Small intestine (tissue), 7 donors: ENCODE results near the gene PLPP4. TPM values are rescaled to one million over a fixed set of nuclear protein-coding genes. Genes with fewer than 3 reads are reported as not detected.

ENCODE experiments used
- DNase-seq, 2 donors: peaks; one replicate each; pipeline versions ENCODE4 v3.0.0 to v3.0.0-alpha.2; 2013
- FAIRE-seq: peaks from 2 replicates; lab custom pipeline; 2012; peaks lifted over from hg19 to GRCh38; lab: Jason Lieb, UNC
- H3K27ac ChIP-seq, 3 donors: one replicate each; pipeline ENCODE4 v1.5.1; 2013; ENCODE audit warnings: low read length in 2 of 3, mild to moderate bottlenecking in 2 of 3, control low read depth in 1 of 3, inconsistent platforms in 1 of 3, low read depth in 1 of 3, moderate library complexity in 1 of 3
- H3K27me3 ChIP-seq, 3 donors: one replicate each; pipeline ENCODE4 v1.6.1; 2013; ENCODE audit warnings: low read length in 3 of 3, inconsistent platforms in 1 of 3; ENCODE audit not compliant: control insufficient read depth in 3 of 3, insufficient read depth in 3 of 3
- H3K36me3 ChIP-seq, 3 donors: one replicate each; pipeline ENCODE4 v1.6.1; 2013; ENCODE audit warnings: low read length in 3 of 3, inconsistent platforms in 1 of 3, low read depth in 1 of 3, mild to moderate bottlenecking in 1 of 3, moderate library complexity in 1 of 3; ENCODE audit not compliant: control insufficient read depth in 3 of 3, insufficient read depth in 2 of 3
- H3K4me1 ChIP-seq, 3 donors: one replicate each; pipeline ENCODE4 v1.6.1; 2013; ENCODE audit warnings: low read length in 2 of 3, inconsistent platforms in 1 of 3, low read depth in 1 of 3, mild to moderate bottlenecking in 1 of 3, moderate library complexity in 1 of 3; ENCODE audit not compliant: control insufficient read depth in 3 of 3, insufficient read depth in 2 of 3
- H3K4me3 ChIP-seq, 3 donors: one replicate each; pipeline ENCODE4 v1.5.1; 2013; ENCODE audit warnings: low read length in 3 of 3, control low read depth in 1 of 3, inconsistent platforms in 1 of 3, low read depth in 1 of 3, mild to moderate bottlenecking in 1 of 3, moderate library complexity in 1 of 3
- H3K9me3 ChIP-seq, 2 donors: one replicate each; pipeline ENCODE4 v1.6.1; 2013; ENCODE audit warnings: low read depth in 1 of 2, low read length in 1 of 2; ENCODE audit not compliant: control insufficient read depth in 2 of 2, insufficient read depth in 1 of 2
- WGBS, 3 donors: extraction: QIAGEN DNeasy Blood & Tissue Kit; methylation state at CpG; one replicate each; pipeline ENCODE4 v1.1.7; 2013; 5-methylcytosine and 5-hydroxymethylcytosine counted together
- polyA plus RNA-seq, 4 donors: library from polyadenylated mRNA; stranded (reverse) in 3 of 4; unstranded in 1 of 4; fragments of 200-250 nt in 3 of 4; fragments of 120-200 nt in 1 of 4; gene quantifications; one replicate each; pipeline versions ENCODE4 v1.2.1 to v1.2.3, GENCODE V29; 2013
- donor health status: healthy with polysubstance abuse.
- donor health status: control.
- donor health status: control.
- donor health status: Bipolar disorder and iron deficiency.
- donor health status: healthy.

The PLPP4 gene
- polyA plus RNA-seq, 4 donors = 0.60 TPM; not detected in 3

- H3K27me3 ChIP-seq = peaks cover 0 to 2% (median 0%) of the 10 kb centered on the region in 3 donors
- no peak for FAIRE-seq
- 93 to 95% (median 95%) methylated on average over 2 of the region's 2 CpGs for WGBS, 3 donors
- no peak overlapping the region for H3K4me3 ChIP-seq
- H3K4me1 ChIP-seq = no peaks in the 10 kb centered on the region
- no peak for DNase-seq
- no peaks in the 10 kb centered on the region for H3K36me3 ChIP-seq
- H3K27ac ChIP-seq = no peak overlapping the region
- no peaks in the 10 kb centered on the region for H3K9me3 ChIP-seq
Measured at GRCh38 chr10:120543291-120543690, 86.3 kb downstream of the PLPP4 start.

GRCh38 chr10:120548210-120548609 is 91.2 kb downstream of the PLPP4 start:
- 79 to 87% (median 80%) methylated on average over 4 of the region's 4 CpGs for WGBS, 3 donors
- Histone ChIP-seq H3K9me3 (peaks cover 0 to 2% of the 10 kb centered on the region in 2 donors), H3K27me3 (peaks cover 0 to 2% (median 0%) of the 10 kb centered on the region in 3 donors), H3K36me3 (no peaks in the 10 kb centered on the region), H3K27ac (no peak overlapping the region), H3K4me3 (no peak overlapping the region), H3K4me1 (no peaks in the 10 kb centered on the region)
- no peak for DNase-seq
- no peak for FAIRE-seq

DNA sequence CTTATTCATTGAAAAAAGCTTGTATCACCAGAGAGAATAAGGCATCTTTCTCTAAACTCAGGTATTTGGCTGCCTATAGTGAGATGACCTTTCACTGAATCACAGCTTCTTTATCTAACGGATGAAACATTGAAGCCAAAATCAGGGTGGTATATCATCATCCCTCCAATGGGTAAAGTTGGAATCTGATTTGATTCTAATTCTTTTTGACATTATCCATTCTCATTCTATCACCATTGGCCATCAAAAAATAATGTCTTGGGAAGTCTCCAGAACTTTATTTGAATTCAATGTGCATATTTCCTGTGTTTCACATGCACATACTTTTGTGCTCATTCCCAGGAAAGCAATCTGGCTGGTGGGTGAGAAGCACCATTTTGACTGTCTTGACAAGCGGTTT is 95.2 kb downstream of the PLPP4 start:
- 53 to 70% (median 63%) methylated on average over 2 of the region's 2 CpGs for WGBS, 3 donors
- no peak for FAIRE-seq

GRCh38 chr10:120553911-120554310 is 96.9 kb downstream of the PLPP4 start:
- FAIRE-seq = no peak
- WGBS, 3 donors = 75 to 91% (median 82%) methylated on average over 2 of the region's 2 CpGs

More for the DNA sequence above, 95.2 kb downstream of the PLPP4 start:
- no peak for DNase-seq
- Histone ChIP-seq H3K36me3 (no peaks in the 10 kb centered on the region), H3K27ac (no peak overlapping the region), H3K27me3 (no peaks in the 10 kb centered on the region), H3K4me3 (no peak overlapping the region), H3K9me3 (peaks cover 0 to 11% of the 10 kb centered on the region in 2 donors), H3K4me1 (no peaks in the 10 kb centered on the region)

DNA sequence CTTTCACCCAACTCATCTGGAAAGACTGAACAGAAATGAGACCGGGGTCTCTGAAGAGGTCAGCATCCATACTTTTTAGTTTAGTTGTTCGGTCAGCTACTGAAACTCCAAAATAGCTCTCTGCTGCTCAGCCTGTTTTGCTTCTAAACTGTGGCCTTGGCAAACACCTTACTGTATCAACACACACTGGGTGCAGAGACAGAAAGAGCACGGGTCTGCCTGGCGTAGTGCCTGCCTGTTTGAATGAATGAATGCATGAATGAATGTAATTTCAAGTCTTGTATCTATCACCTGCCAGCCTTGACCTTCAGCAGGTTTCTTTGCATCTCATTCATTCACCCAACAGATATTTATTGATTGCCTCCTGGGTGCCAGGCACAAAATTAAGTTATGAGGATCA is 98.4 kb downstream of the PLPP4 start:
- FAIRE-seq = no peak

More at GRCh38 chr10:120553911-120554310, 96.9 kb downstream of the PLPP4 start:
- no peaks in the 10 kb centered on the region for H3K27me3 ChIP-seq
- H3K9me3 ChIP-seq = peaks cover 0 to 11% of the 10 kb centered on the region in 2 donors
- H3K36me3 ChIP-seq = no peaks in the 10 kb centered on the region
- H3K4me1 ChIP-seq = no peaks in the 10 kb centered on the region
- DNase-seq = no peak
- no peak overlapping the region for H3K27ac ChIP-seq
- H3K4me3 ChIP-seq = no peak overlapping the region

GRCh38 chr10:120555842-120556532 is 99.0 kb downstream of the PLPP4 start:
- FAIRE-seq = no peak
- Histone ChIP-seq H3K9me3 (peaks cover 0 to 11% of the 10 kb centered on the region in 2 donors), H3K36me3 (no peaks in the 10 kb centered on the region), H3K4me3 (no peak overlapping the region), H3K4me1 (no peaks in the 10 kb centered on the region), H3K27me3 (peaks cover 0 to 1% (median 0%) of the 10 kb centered on the region in 3 donors), H3K27ac (no peak overlapping the region)
- WGBS, 3 donors = 28 to 40% (median 30%) methylated on average over 2 of the region's 2 CpGs
- DNase-seq = no peak

More for the DNA sequence above, 98.4 kb downstream of the PLPP4 start:
- Histone ChIP-seq H3K27ac (no peak overlapping the region), H3K4me1 (no peaks in the 10 kb centered on the region), H3K36me3 (no peaks in the 10 kb centered on the region), H3K4me3 (no peak overlapping the region), H3K9me3 (peaks cover 0 to 11% of the 10 kb centered on the region in 2 donors), H3K27me3 (peaks cover 0 to 1% (median 0%) of the 10 kb centered on the region in 3 donors)
- WGBS, 3 donors = 63 to 80% (median 70%) methylated on average over 4 of the region's 4 CpGs
- DNase-seq = no peak

DNA sequence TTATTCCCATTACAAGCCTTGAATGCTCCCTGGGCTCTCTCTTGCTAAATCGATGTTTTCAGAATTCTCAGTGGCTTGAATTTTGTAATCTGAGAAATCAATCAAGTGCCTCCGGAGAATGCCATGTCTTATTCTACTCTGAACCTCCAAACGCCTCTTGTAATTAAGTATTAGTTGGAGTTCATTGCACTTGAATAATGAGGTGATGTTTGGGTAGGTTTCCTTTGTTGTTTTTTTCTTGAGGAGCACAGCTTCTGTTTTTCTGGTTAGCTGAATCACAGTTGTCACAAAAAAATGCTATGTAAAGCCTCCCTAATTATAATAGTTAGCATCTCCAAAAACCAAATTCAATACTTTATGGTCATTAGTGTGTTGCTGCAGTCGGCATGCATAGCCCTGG is 100.3 kb downstream of the PLPP4 start:
- FAIRE-seq = no peak
- WGBS, 3 donors = 62 to 69% (median 65%) methylated on average over 4 of the region's 4 CpGs
- H3K4me3 ChIP-seq = no peak overlapping the region

DNA sequence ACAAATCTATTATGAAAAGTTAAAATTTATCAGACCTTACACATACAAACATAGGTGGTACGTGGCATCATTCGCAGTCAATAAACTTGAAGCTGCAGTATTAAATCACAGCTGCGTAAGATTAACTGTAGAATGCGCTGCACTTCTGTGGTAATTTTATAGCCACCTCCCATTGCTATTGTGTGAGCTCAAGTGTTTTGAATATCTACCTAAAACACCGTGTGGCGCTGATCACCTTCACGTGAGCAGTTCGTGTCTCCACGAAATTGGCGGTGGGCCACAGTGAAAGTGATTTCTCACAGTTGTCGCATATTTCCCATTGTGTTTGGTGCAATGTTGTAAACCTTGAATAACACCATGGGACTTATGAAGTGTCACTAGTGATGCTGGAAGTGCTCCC is 102.8 kb downstream of the PLPP4 start:
- Histone ChIP-seq H3K4me3 (no peak overlapping the region), H3K36me3 (no peaks in the 10 kb centered on the region), H3K27ac (no peak overlapping the region), H3K9me3 (peaks cover 0 to under 1% of the 10 kb centered on the region in 2 donors), H3K27me3 (peaks cover 0 to 1% (median 0%) of the 10 kb centered on the region in 3 donors), H3K4me1 (no peaks in the 10 kb centered on the region)
- 88 to 93% (median 89%) methylated on average over 11 of the region's 11 CpGs for WGBS, 3 donors
- no peak for DNase-seq
- FAIRE-seq = no peak

More for the DNA sequence above, 100.3 kb downstream of the PLPP4 start:
- no peak overlapping the region for H3K27ac ChIP-seq
- peaks cover 0 to 1% (median 0%) of the 10 kb centered on the region in 3 donors for H3K27me3 ChIP-seq
- no peaks in the 10 kb centered on the region for H3K4me1 ChIP-seq
- DNase-seq = no peak
- H3K36me3 ChIP-seq = no peaks in the 10 kb centered on the region
- H3K9me3 ChIP-seq = peaks cover 0 to 11% of the 10 kb centered on the region in 2 donors
